H1 (cell line): ENCODE results near the gene CHD9. TPM values are rescaled to one million over a fixed set of nuclear protein-coding genes. Genes with fewer than 3 reads are reported as not detected.
"Not testable (repeated sequence)": the region's sequence is repeated elsewhere in the genome, so short reads cannot be mapped to it uniquely, and the experiment has no call there.

ENCODE experiments used
- CTCF ChIA-PET: fragments of 300-600 bp; sonication (Branson Sonifier 250); formaldehyde crosslinking; loops from one replicate; lab custom pipeline; 2021; ENCODE audit not compliant: partially characterized antibody; lab: Charles Lee
- POLR2A ChIA-PET: fragments of 300-600 bp; sonication (Branson Sonifier 250); formaldehyde crosslinking; loops from one replicate; lab custom pipeline; 2021; ENCODE audit warnings: inconsistent platforms; ENCODE audit not compliant: partially characterized antibody; lab: Charles Lee
- DNase-seq, 2 experiments: peaks; one replicate each; pipeline versions ENCODE4 v3.0.0 to v3.0.0-alpha.2; 2010 to 2022; ENCODE audit warnings: low spot score in 2 of 2, low read depth in 1 of 2, mixed read lengths in 1 of 2
- FAIRE-seq: peaks from 2 replicates; lab custom pipeline; 2011; peaks lifted over from hg19 to GRCh38; lab: Jason Lieb, UNC
- H2AFZ ChIP-seq: 2 replicates; pipeline ENCODE4 v1.8.1; 2012; ENCODE audit warnings: low read length, inconsistent platforms
- H2AK5ac ChIP-seq: 2 replicates; pipeline ENCODE4 v1.6.1; 2013; ENCODE audit warnings: low read depth, low read length
- H2BK120ac ChIP-seq: replicated peaks from 2 replicates; pipeline ENCODE3; 2013; ENCODE audit warnings: low read depth, low read length, inconsistent platforms
- H2BK12ac ChIP-seq: 2 replicates; pipeline ENCODE4 v1.6.1; 2013; ENCODE audit warnings: low read depth, low read length
- H2BK15ac ChIP-seq: 2 replicates; pipeline ENCODE4 v1.6.1; 2013; ENCODE audit warnings: low read length
- H2BK20ac ChIP-seq: 2 replicates; pipeline ENCODE4 v1.6.1; 2013; ENCODE audit warnings: low read length
- H2BK5ac ChIP-seq: 2 replicates; pipeline ENCODE4 v1.6.1; 2013; ENCODE audit warnings: low read depth, low read length
- H3K14ac ChIP-seq: 2 replicates; pipeline ENCODE4 v1.6.1; 2013; ENCODE audit warnings: inconsistent platforms; ENCODE audit not compliant: insufficient read length
- H3K18ac ChIP-seq: 2 replicates; pipeline ENCODE4 v1.6.1; 2013; ENCODE audit warnings: low read length; ENCODE audit errors: extremely low read depth
- H3K23ac ChIP-seq: 2 replicates; pipeline ENCODE4 v1.6.1; 2013; ENCODE audit warnings: inconsistent platforms; ENCODE audit not compliant: insufficient read length
- H3K23me2 ChIP-seq: 2 replicates; pipeline ENCODE4 v1.6.1; 2013; ENCODE audit warnings: low read depth, low read length
- H3K27ac ChIP-seq: 2 replicates; pipeline ENCODE4 v1.6.1; 2011; ENCODE audit warnings: low read depth, low read length, inconsistent platforms
- H3K27me3 ChIP-seq, 4 experiments: replicated peaks in 1 of 4; 1 replicate in 1 of 4; 2 replicates in 3 of 4; pipeline versions ENCODE4 v1.6.1 to v1.8.1; 2011 to 2013; ENCODE audit warnings: low read length in 3 of 4, mild to moderate bottlenecking in 3 of 4, inconsistent platforms in 2 of 4, mixed read lengths in 2 of 4, moderate library complexity in 1 of 4; ENCODE audit not compliant: control insufficient read depth in 3 of 4, insufficient read depth in 3 of 4; ENCODE audit errors: extremely low read depth in 1 of 4
- H3K36me3 ChIP-seq, 4 experiments: 2 replicates each; pipeline versions ENCODE4 v1.6.1 to v1.8.1; 2011 to 2013; ENCODE audit warnings: mild to moderate bottlenecking in 4 of 4, low read length in 3 of 4, moderate library complexity in 2 of 4, control low read depth in 1 of 4, inconsistent platforms in 1 of 4; ENCODE audit not compliant: insufficient read depth in 4 of 4, control insufficient read depth in 2 of 4
- H3K4ac ChIP-seq: replicated peaks from 2 replicates; pipeline ENCODE3; 2013; ENCODE audit warnings: low read length, low read depth, mixed read lengths, inconsistent platforms; ENCODE audit not compliant: insufficient read length
- H3K4me1 ChIP-seq, 4 experiments: replicated peaks in 1 of 4; 1 replicate in 1 of 4; 2 replicates in 3 of 4; pipeline versions ENCODE4 v1.6.1 to v1.8.1; 2011 to 2013; ENCODE audit warnings: low read length in 3 of 4, inconsistent platforms in 2 of 4, mixed read lengths in 1 of 4; ENCODE audit not compliant: insufficient read depth in 4 of 4, control insufficient read depth in 3 of 4
- H3K4me2 ChIP-seq, 2 experiments: 2 replicates each; pipeline versions ENCODE4 v1.6.1 to v1.8.1; 2011 to 2013; ENCODE audit warnings: low read depth in 2 of 2, low read length in 2 of 2, control low read depth in 1 of 2, inconsistent platforms in 1 of 2, mild to moderate bottlenecking in 1 of 2; ENCODE audit not compliant: insufficient read depth in 1 of 2
- H3K4me3 ChIP-seq, 4 experiments: fragments of 200-600, 300-600 bp in 1 of 4; sonication (generic), shearing (Covaris generic), sonication (Bioruptor Twin) in 1 of 4; 2 replicates each; pipeline versions ENCODE4 v1.5.1 to v1.8.1; 2011 to 2016; ENCODE audit warnings: low read length in 4 of 4, low read depth in 3 of 4, control low read depth in 2 of 4, inconsistent platforms in 2 of 4, mild to moderate bottlenecking in 2 of 4, mixed read lengths in 1 of 4, moderate library complexity in 1 of 4; ENCODE audit not compliant: insufficient read depth in 2 of 4; ENCODE audit errors: extremely low read depth in 1 of 4
- H3K56ac ChIP-seq: replicated peaks from 2 replicates; pipeline ENCODE3; 2013; ENCODE audit warnings: low read depth, mild to moderate bottlenecking, mixed read lengths, low read length, inconsistent platforms; ENCODE audit not compliant: insufficient read length
- H3K79me1 ChIP-seq: 2 replicates; pipeline ENCODE4 v1.6.1; 2013; ENCODE audit warnings: low read depth, low read length, control low read depth
- H3K79me2 ChIP-seq, 2 experiments: 2 replicates each; pipeline versions ENCODE4 v1.6.1 to v1.8.1; 2012 to 2013; ENCODE audit warnings: low read length in 2 of 2, mild to moderate bottlenecking in 2 of 2, inconsistent platforms in 1 of 2; ENCODE audit not compliant: insufficient read depth in 2 of 2, control insufficient read depth in 1 of 2
- H3K9ac ChIP-seq, 4 experiments: replicated peaks in 1 of 4; 1 replicate in 1 of 4; 2 replicates in 3 of 4; pipeline versions ENCODE4 v1.6.1 to v1.8.1; 2011 to 2013; ENCODE audit warnings: low read depth in 3 of 4, low read length in 3 of 4, control low read depth in 2 of 4, mild to moderate bottlenecking in 2 of 4, moderate library complexity in 2 of 4, inconsistent platforms in 1 of 4; ENCODE audit errors: extremely low read depth in 1 of 4
- H3K9me3 ChIP-seq, 2 experiments: 2 replicates each; pipeline versions ENCODE4 v1.6.1 to v1.8.1; 2012 to 2013; ENCODE audit warnings: mild to moderate bottlenecking in 2 of 2, moderate library complexity in 2 of 2, control low read depth in 1 of 2, inconsistent platforms in 1 of 2, low read depth in 1 of 2, low read length in 1 of 2, mixed read lengths in 1 of 2; ENCODE audit not compliant: insufficient read depth in 2 of 2
- H4K20me1 ChIP-seq, 2 experiments: replicated peaks in 1 of 2; 2 replicates each; pipeline versions ENCODE3 to v1.8.1; 2011 to 2013; ENCODE audit warnings: inconsistent platforms in 2 of 2, low read length in 2 of 2, mild to moderate bottlenecking in 1 of 2; ENCODE audit not compliant: insufficient read depth in 2 of 2, control insufficient read depth in 1 of 2
- H4K5ac ChIP-seq: 2 replicates; pipeline ENCODE4 v1.6.1; 2013; ENCODE audit warnings: low read length, low read depth, mixed read lengths, inconsistent platforms; ENCODE audit not compliant: insufficient read length
- H4K8ac ChIP-seq: 2 replicates; pipeline ENCODE4 v1.8.0; 2013; ENCODE audit warnings: mild to moderate bottlenecking, moderate library complexity, low read length, inconsistent platforms; ENCODE audit not compliant: insufficient read depth; ENCODE audit errors: extremely low read depth
- H4K91ac ChIP-seq: replicated peaks from 2 replicates; pipeline ENCODE3; 2013; ENCODE audit warnings: low read length, mixed read lengths, inconsistent platforms; ENCODE audit not compliant: insufficient read length
- CREB1 ChIP-seq: IDR thresholded peaks from 2 replicates; pipeline ENCODE4 v1.6.1; 2012; ENCODE audit warnings: inconsistent platforms
- GABPA ChIP-seq: IDR thresholded peaks from 2 replicates; pipeline ENCODE4 v1.6.1; 2011; ENCODE audit warnings: mild to moderate bottlenecking, low read length, moderate library complexity, borderline replicate concordance; ENCODE audit not compliant: insufficient read depth
- HDAC6 ChIP-seq: IDR thresholded peaks from one replicate; pipeline ENCODE4 v1.7.1; 2012; ENCODE audit warnings: low read depth, mild to moderate bottlenecking, inconsistent platforms, low read length, moderate library complexity
- POLR2AphosphoS5 ChIP-seq: IDR thresholded peaks from 2 replicates; pipeline ENCODE4 v1.6.1; 2011; ENCODE audit warnings: low read depth, low read length
- WGBS, 2 experiments: shearing (Covaris generic) in 1 of 2; methylation state at CpG; one replicate each; pipeline versions ENCODE4 v1.1.6 to v1.1.7; 2013 to 2015; ENCODE audit warnings: low lambda C conversion rate in 2 of 2, mixed read lengths in 2 of 2, inconsistent platforms in 1 of 2, low coverage in 1 of 2, missing lambda C conversion rate in 1 of 2; ENCODE audit not compliant: insufficient replicate concordance in 2 of 2, insufficient coverage in 1 of 2, insufficient read length in 1 of 2; ENCODE audit errors: extremely low coverage in 1 of 2, missing lambda C conversion rate in 1 of 2; 5-methylcytosine and 5-hydroxymethylcytosine counted together
- polyA plus RNA-seq, 7 experiments: library from polyadenylated mRNA; depleted of rRNA in 3 of 7; stranded (reverse) in 5 of 7; unstranded in 2 of 7; fragments of >200 nt in 5 of 7; fragments of 200-250 nt in 2 of 7; gene quantifications; 1 replicate in 5 of 7; 2 replicates in 1 of 7; 4 replicates in 1 of 7; pipeline versions ENCODE4 v1.2.1 to v1.2.3, GENCODE V29; 2011 to 2013; ENCODE audit warnings: missing spikeins in 2 of 7, mixed read lengths in 2 of 7
- total RNA-seq: library from RNA; stranded (reverse); fragmentation: NEBNext Ultra II Directional; extraction: Animal tissue kit (Norgen Biotek cat#: 25700); gene quantifications from 2 replicates; pipeline ENCODE4 v1.2.1, GENCODE V29; 2021

The CHD9 gene
- total and polyA plus RNA-seq, 2 of the 8 experiments (the other 6 are each of a cell fraction or from before 2014, with no cell fraction given), result 9.9 to 32.4 TPM

DNA sequence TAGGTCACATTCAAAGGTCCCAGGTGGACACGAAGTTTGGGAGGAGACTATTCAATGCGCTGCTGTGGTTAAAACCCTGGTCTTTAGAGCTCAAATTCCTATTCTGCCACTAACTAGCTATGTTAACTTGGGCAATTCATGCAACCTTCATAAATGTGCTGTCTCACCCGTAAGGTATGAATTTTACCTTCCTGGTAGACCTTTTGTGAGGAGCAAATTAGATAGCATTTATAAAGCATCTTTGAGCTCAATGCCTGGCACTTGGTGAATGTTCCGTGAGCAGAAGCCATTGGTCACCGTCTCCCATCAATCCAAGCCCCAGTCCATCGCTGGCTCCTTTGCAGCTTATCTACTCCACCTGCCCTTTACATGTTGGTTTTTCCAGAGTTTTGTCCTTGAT, 18.7 kb upstream of the CHD9 start (continued):
- TF ChIP-seq CREB1, result no peak
- no peak for TF ChIP-seq HDAC6
- TF ChIP-seq POLR2AphosphoS5, result no peak
- no peak for TF ChIP-seq GABPA

DNA sequence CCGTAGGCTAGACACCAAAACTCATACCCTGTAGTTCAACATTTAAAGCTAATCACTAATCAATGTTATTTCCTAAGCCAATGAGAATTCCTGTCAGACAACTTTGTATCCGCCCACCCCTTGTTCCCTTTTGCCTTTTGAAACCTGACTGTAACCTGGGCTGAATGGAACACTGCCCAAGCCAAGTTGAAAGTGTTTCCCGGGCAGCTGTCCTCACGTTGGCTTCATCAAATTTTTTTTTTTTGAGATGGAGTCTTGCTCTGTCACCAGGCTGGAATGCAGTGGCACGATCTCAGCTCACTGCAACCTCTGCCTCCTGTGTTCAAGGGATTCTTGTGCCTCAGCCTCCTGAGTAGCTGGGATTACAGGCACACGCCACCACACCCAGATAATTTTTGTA, 18.1 kb upstream of the CHD9 start:
- not testable (repeated sequence) for DNase-seq, H3K56ac ChIP-seq, H3K4me3 ChIP-seq, H2AFZ ChIP-seq, H2BK120ac ChIP-seq, H4K91ac ChIP-seq, H2BK15ac ChIP-seq, H3K79me1 ChIP-seq, H3K18ac ChIP-seq, H3K9ac ChIP-seq, H3K27me3 ChIP-seq, H3K23me2 ChIP-seq, H3K14ac ChIP-seq, H3K4me2 ChIP-seq, H3K36me3 ChIP-seq, H2BK5ac ChIP-seq, H4K5ac ChIP-seq, H4K20me1 ChIP-seq, FAIRE-seq, H2AK5ac ChIP-seq, H4K8ac ChIP-seq, H3K27ac ChIP-seq, H3K79me2 ChIP-seq, H3K4ac ChIP-seq, H3K23ac ChIP-seq
- 94% methylated on average over 6 of the region's 6 CpGs; no CpG with 5 or more reads in 1 of the 2 experiments for WGBS, 2 experiments
- peaks cover 0 to 10% of the 10 kb centered on the region in 2 experiments; a peak in 1 of 4 replicates for H3K9me3 ChIP-seq
- peaks cover 2 to 10% (median 8%) of the 10 kb centered on the region in 4 experiments for H3K4me1 ChIP-seq
- POLR2A ChIA-PET, result interaction anchor here (0.7 kb wide), 1 partner anchor 18 kb away, joined by 3 read pairs; the partner anchor contains the start of gene CHD9
- H2BK12ac ChIP-seq, result 0 out of 2 replicates have a peak overlapping the region, but pooled peaks have one; percentile 78
- CTCF ChIA-PET, result interaction anchor here (0.6 to 1.4 kb wide), 3 partner anchors 15 to 1224 kb away, joined by 3 to 6 read pairs (median 3); no protein-coding TSS in a partner anchor
- H2BK20ac ChIP-seq, result peak overlapping the region; percentile 88; the same call in 1 of the 2 replicates
